K562 (cell line): Measurements from ENCODE around the gene TMEM121B. TPM values are rescaled to one million over a fixed set of nuclear protein-coding genes. Genes with fewer than 3 reads are reported as not detected.

Experiments
- EHMT2 ChIP-seq: fragments of 450-650 bp; IDR thresholded peaks from 2 replicates; pipeline ENCODE4 v1.6.1; 2018; ENCODE audit warnings: antibody characterized with exemption
- EP300 ChIP-seq: IDR thresholded peaks from 2 replicates; pipeline ENCODE4 v1.6.1; 2012; ENCODE audit warnings: low read length, improper control_type of control experiment
- HCFC1 ChIP-seq: IDR thresholded peaks from 2 replicates; pipeline ENCODE4 v1.6.1; 2012; ENCODE audit warnings: low read depth, low read length, improper control_type of control experiment
- JUND ChIP-seq, 2 experiments: IDR thresholded peaks; 2 replicates in 1 of 2; 3 replicates in 1 of 2; pipeline ENCODE4 v1.6.1; 2011; ENCODE audit warnings: borderline replicate concordance in 2 of 2, low read depth in 2 of 2, low read length in 2 of 2, improper control_type of control experiment in 1 of 2, missing biosample characterization in 1 of 2, missing genetic modification characterization in 1 of 2, missing genetic modification reagents in 1 of 2
- MIER1 ChIP-seq: fragments of 450-650 bp; IDR thresholded peaks from 2 replicates; pipeline ENCODE4 v1.6.1; 2016; ENCODE audit warnings: antibody characterized with exemption, mild to moderate bottlenecking, low read depth
- NELFE ChIP-seq: IDR thresholded peaks from 2 replicates; pipeline ENCODE4 v1.6.1; 2011; ENCODE audit warnings: mild to moderate bottlenecking; ENCODE audit not compliant: insufficient read depth, insufficient read length
- NR4A1 ChIP-seq, 2 experiments: fragments of 250-450 bp in 1 of 2; fragments of 450-650 bp in 1 of 2; sonication (Bioruptor Pico) in 1 of 2; IDR thresholded peaks; 2 replicates each; pipeline versions ENCODE4 v1.4.0 to v1.6.1; 2016 to 2020; ENCODE audit warnings: mild to moderate bottlenecking in 2 of 2, missing compliant biosample characterization in 1 of 2, missing genetic modification characterization in 1 of 2, moderate library complexity in 1 of 2
- PRMT5 ChIP-seq: sonication (generic); formaldehyde crosslinking; IDR thresholded peaks from 2 replicates; pipeline ENCODE4 v1.5.0; 2020; ENCODE audit warnings: missing genetic modification reagents
- RCOR1 ChIP-seq, 2 experiments: IDR thresholded peaks; 2 replicates each; pipeline ENCODE4 v1.6.1; 2012; ENCODE audit warnings: low read depth in 2 of 2, low read length in 2 of 2, borderline replicate concordance in 1 of 2, improper control_type of control experiment in 1 of 2
- ZBTB7A ChIP-seq: IDR thresholded peaks from 2 replicates; pipeline ENCODE4 v1.6.1; 2011; ENCODE audit warnings: low read depth, mild to moderate bottlenecking, low read length, moderate library complexity, borderline replicate concordance; ENCODE audit not compliant: control insufficient read depth
- ZNF644 ChIP-seq: fragments of 200-800 bp; sonication (Bioruptor generic); IDR thresholded peaks from 2 replicates; pipeline ENCODE4 v1.6.1; 2016; ENCODE audit warnings: low read depth, missing genetic modification characterization, missing compliant biosample characterization
- polyA plus RNA-seq, 8 experiments: library from polyadenylated mRNA; depleted of rRNA in 4 of 8; stranded (reverse) in 5 of 8; unstranded in 3 of 8; fragments of >200 nt; fragmentation: Nextera tagmentation in 2 of 8; fragmentation: Illumina TruSeq in 1 of 8; extraction: Ambion mirVana in 2 of 8; extraction: Trizol in 1 of 8; gene quantifications; 2 replicates each; pipeline versions ENCODE4 v1.2.1 to v1.2.3, GENCODE V29; 2011 to 2014; ENCODE audit warnings: inconsistent platforms in 1 of 8, missing spikeins in 1 of 8
- total RNA-seq, 7 experiments: library from RNA; depleted of rRNA in 6 of 7; stranded (reverse); fragments of >200 nt in 6 of 7; fragmentation: Illumina TruSeq in 2 of 7; extraction: Trizol in 2 of 7; gene quantifications; 2 replicates each; pipeline versions ENCODE4 v1.2.1 to v1.2.3, GENCODE V29; 2011 to 2021; ENCODE audit warnings: low replicate concordance in 1 of 7
- TF ChIP-seq, protein P1 (sequence below), 2 experiments: IDR thresholded peaks; 2 replicates each; pipeline ENCODE4 v1.6.1; 2011; ENCODE audit warnings: borderline replicate concordance in 1 of 2, control low read depth in 1 of 2, low read depth in 1 of 2, low read length in 1 of 2, mild to moderate bottlenecking in 1 of 2, mixed read lengths in 1 of 2, moderate library complexity in 1 of 2; ENCODE audit not compliant: insufficient read depth in 1 of 2, insufficient read length in 1 of 2, poor library complexity in 1 of 2, severe bottlenecking in 1 of 2; ENCODE audit errors: extremely low read depth in 1 of 2
- TF ChIP-seq, protein P2 (sequence below): fragments of 200-400 bp; formaldehyde crosslinking; IDR thresholded peaks from 2 replicates; pipeline ENCODE4 v1.6.1; 2017; ENCODE audit warnings: mild to moderate bottlenecking, low read depth, low read length, moderate library complexity

Gene TMEM121B
- total and polyA plus RNA-seq, 9 of the 15 experiments (the other 6 are each of a cell fraction or from before 2014, with no cell fraction given): 0.03 to 0.07 (median 0.03) TPM; not detected in 6

DNA sequence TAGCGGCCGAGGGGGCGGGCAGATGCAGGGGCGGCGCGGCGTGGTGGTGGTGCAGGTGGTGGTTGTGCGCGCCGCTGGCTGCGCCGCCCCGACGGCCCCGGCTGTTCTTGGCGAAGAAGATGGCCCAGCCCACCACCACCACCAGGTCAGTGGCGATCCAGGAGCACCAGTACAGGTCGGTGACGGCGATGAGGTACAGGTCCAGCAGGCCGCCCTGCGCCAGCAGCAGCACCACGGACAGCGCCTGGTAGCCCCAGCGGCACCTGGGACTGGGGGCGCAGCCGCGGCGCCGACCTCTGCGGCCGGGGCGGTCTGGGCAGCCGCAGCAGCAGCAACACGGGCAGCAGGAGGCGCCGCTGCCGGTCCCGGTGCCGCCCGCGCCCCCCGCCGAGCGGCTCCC lies 879 bp downstream of the TMEM121B start (continued):
- TF ChIP-seq, protein P1, sequence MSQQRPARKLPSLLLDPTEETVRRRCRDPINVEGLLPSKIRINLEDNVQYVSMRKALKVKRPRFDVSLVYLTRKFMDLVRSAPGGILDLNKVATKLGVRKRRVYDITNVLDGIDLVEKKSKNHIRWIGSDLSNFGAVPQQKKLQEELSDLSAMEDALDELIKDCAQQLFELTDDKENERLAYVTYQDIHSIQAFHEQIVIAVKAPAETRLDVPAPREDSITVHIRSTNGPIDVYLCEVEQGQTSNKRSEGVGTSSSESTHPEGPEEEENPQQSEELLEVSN (IDR thresholded peaks at IDR 0.05; ENCODE audit: borderline replicate concordance in 1 of 2, extremely low read depth in 1 of 2, insufficient read depth in 1 of 2, insufficient read length in 1 of 2, low read depth in 1 of 2, low read length in 1 of 2, poor library complexity in 1 of 2, severe bottlenecking in 1 of 2): peak in 1 of 2 experiments; percentile 18
- TF ChIP-seq PRMT5 (CRISPR knock-in tag): peak; percentile 85; the same call in 1 of the 2 replicates
- no peak for TF ChIP-seq JUND (IDR thresholded peaks at IDR 0.05; ENCODE audit: borderline replicate concordance, low read depth, low read length)
- TF ChIP-seq JUND (tag; IDR thresholded peaks at IDR 0.05; ENCODE audit: borderline replicate concordance, low read depth, low read length): no peak
- TF ChIP-seq, protein P2, sequence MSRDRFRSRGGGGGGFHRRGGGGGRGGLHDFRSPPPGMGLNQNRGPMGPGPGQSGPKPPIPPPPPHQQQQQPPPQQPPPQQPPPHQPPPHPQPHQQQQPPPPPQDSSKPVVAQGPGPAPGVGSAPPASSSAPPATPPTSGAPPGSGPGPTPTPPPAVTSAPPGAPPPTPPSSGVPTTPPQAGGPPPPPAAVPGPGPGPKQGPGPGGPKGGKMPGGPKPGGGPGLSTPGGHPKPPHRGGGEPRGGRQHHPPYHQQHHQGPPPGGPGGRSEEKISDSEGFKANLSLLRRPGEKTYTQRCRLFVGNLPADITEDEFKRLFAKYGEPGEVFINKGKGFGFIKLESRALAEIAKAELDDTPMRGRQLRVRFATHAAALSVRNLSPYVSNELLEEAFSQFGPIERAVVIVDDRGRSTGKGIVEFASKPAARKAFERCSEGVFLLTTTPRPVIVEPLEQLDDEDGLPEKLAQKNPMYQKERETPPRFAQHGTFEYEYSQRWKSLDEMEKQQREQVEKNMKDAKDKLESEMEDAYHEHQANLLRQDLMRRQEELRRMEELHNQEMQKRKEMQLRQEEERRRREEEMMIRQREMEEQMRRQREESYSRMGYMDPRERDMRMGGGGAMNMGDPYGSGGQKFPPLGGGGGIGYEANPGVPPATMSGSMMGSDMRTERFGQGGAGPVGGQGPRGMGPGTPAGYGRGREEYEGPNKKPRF: no peak
- TF ChIP-seq EP300: no peak
- peak; percentile 94 for TF ChIP-seq EHMT2
- TF ChIP-seq ZNF644: no peak
- no peak for TF ChIP-seq NELFE
- peak; percentile 73 for TF ChIP-seq MIER1
- TF ChIP-seq HCFC1: 0 out of 2 replicates have a peak, but pooled peaks have one; percentile 5
- TF ChIP-seq NR4A1 (CRISPR knock-in tag; IDR thresholded peaks at IDR 0.05): no peak
- TF ChIP-seq NR4A1 (tag; IDR thresholded peaks at IDR 0.05): no peak
- 0 out of 4 replicates have a peak, but pooled peaks of 1 of the 2 experiments have one; percentile 41 for TF ChIP-seq RCOR1 (IDR thresholded peaks at IDR 0.05; ENCODE audit: borderline replicate concordance in 1 of 2, low read depth in 2 of 2, low read length in 2 of 2)
- TF ChIP-seq ZBTB7A: peak; percentile 90; the same call in 1 of the 2 replicates
